GM12878 (cell line): ENCODE measurements around the gene TBC1D8. TPM values are rescaled to one million over a fixed set of nuclear protein-coding genes. Genes with fewer than 3 reads are reported as not detected.

Experiments used
- ATAC-seq: fragments of 200-7000 bp; cut with Tn5 transposase; 3 replicates; pipeline ENCODE4 v1.9.1; 2020; ENCODE audit warnings: mild to moderate bottlenecking, moderate library complexity
- BruUV-seq: library from RNA; stranded (reverse); fragments of 400-500 nt; replicated peaks from 2 replicates; lab custom pipeline; 2021; lab: Mats Ljungman, UMichigan
- CTCF ChIA-PET: fragments of 300-600 bp; sonication (Branson Sonifier 250); formaldehyde crosslinking; extraction: SDS; loops from one replicate; lab custom pipeline; 2021; ENCODE audit warnings: inconsistent platforms; lab: Yijun Ruan, JAX
- POLR2A ChIA-PET: fragments of 350-600 bp; formaldehyde crosslinking; extraction: SDS; loops from one replicate; lab custom pipeline; 2021; ENCODE audit warnings: inconsistent platforms; lab: Charles Lee
- RAD21 ChIA-PET: fragments of 300-600 bp; sonication (Branson Sonifier 250); formaldehyde crosslinking; loops from one replicate; lab custom pipeline; 2023; ENCODE audit warnings: antibody characterized with exemption; ENCODE audit not compliant: unreplicated experiment; lab: Charles Lee
- SMC1A ChIA-PET: fragments of 300-600 bp; sonication (Branson Sonifier 250); formaldehyde crosslinking; loops from one replicate; lab custom pipeline; 2023; ENCODE audit not compliant: unreplicated experiment, uncharacterized antibody; lab: Charles Lee
- DNase-seq: peaks from one replicate; pipeline ENCODE4 v3.0.0-alpha.2; 2011; ENCODE audit warnings: low read depth, low spot score
- FAIRE-seq: peaks from 3 replicates; lab custom pipeline; 2011; peaks lifted over from hg19 to GRCh38; lab: Jason Lieb, UNC
- H2AFZ ChIP-seq: 2 replicates; pipeline ENCODE4 v1.6.0; 2011; ENCODE audit warnings: low read depth, low read length, control low read depth; ENCODE audit not compliant: control insufficient read depth
- H3K27ac ChIP-seq: 2 replicates; pipeline ENCODE4 v1.5.1; 2011; ENCODE audit warnings: control low read depth; ENCODE audit not compliant: control insufficient read depth, insufficient read depth
- H3K27me3 ChIP-seq, 2 experiments: replicated peaks in 1 of 2; 2 replicates each; pipeline versions ENCODE4 v1.6.0 to v1.6.1; 2011; ENCODE audit warnings: low read length in 1 of 2; ENCODE audit not compliant: control insufficient read depth in 2 of 2, insufficient read depth in 2 of 2
- H3K36me3 ChIP-seq, 2 experiments: 2 replicates each; pipeline ENCODE4 v1.5.1; 2011; ENCODE audit warnings: low read length in 1 of 2; ENCODE audit not compliant: control insufficient read depth in 2 of 2, insufficient read depth in 2 of 2
- H3K4me1 ChIP-seq: 2 replicates; pipeline ENCODE4 v1.6.1; 2011; ENCODE audit warnings: mild to moderate bottlenecking, low read length, moderate library complexity, mixed read lengths; ENCODE audit not compliant: control insufficient read depth, insufficient read depth
- H3K4me2 ChIP-seq: 2 replicates; pipeline ENCODE4 v1.6.0; 2011; ENCODE audit warnings: control low read depth; ENCODE audit not compliant: control insufficient read depth, insufficient read depth
- H3K4me3 ChIP-seq: fragments of 200-600 bp; sonication (generic); 2 replicates; pipeline ENCODE4 v1.5.1; 2016
- H3K79me2 ChIP-seq: 2 replicates; pipeline ENCODE4 v1.6.0; 2011; ENCODE audit warnings: low read length; ENCODE audit not compliant: control insufficient read depth, insufficient read depth
- H3K9ac ChIP-seq: 2 replicates; pipeline ENCODE4 v1.8.0; 2011; ENCODE audit warnings: low read length, control low read depth, mixed read lengths; ENCODE audit not compliant: control insufficient read depth, insufficient read depth
- H3K9me3 ChIP-seq: replicated peaks from 3 replicates; pipeline ENCODE4 v1.5.1; 2011; ENCODE audit warnings: mild to moderate bottlenecking, low read length; ENCODE audit not compliant: control insufficient read depth, insufficient read depth
- H4K20me1 ChIP-seq: 2 replicates; pipeline ENCODE4 v1.6.0; 2011; ENCODE audit not compliant: control insufficient read depth, insufficient read depth
- BRCA1 ChIP-seq: IDR thresholded peaks from 2 replicates; pipeline ENCODE4 v1.6.1; 2011; ENCODE audit warnings: low read depth, low read length, improper control_type of control experiment
- CBX3 ChIP-seq: fragments of 200-600 bp; sonication (generic); IDR thresholded peaks from 2 replicates; pipeline ENCODE4 v1.6.1; 2016; ENCODE audit warnings: low read depth, borderline replicate concordance
- CEBPB ChIP-seq, 2 experiments: fragments of 150-350 bp in 1 of 2; IDR thresholded peaks; 2 replicates each; pipeline ENCODE4 v1.6.1; 2012 to 2014; ENCODE audit warnings: low read depth in 2 of 2, low read length in 2 of 2, borderline replicate concordance in 1 of 2, inconsistent platforms in 1 of 2
- EED ChIP-seq: sonication (generic); IDR thresholded peaks from 2 replicates; pipeline ENCODE4 v1.6.1; 2016; ENCODE audit warnings: antibody characterized with exemption, low read depth
- ESRRA ChIP-seq: IDR thresholded peaks from 2 replicates; pipeline ENCODE4 v1.6.1; 2012; ENCODE audit warnings: mild to moderate bottlenecking, low read length, improper control_type of control experiment
- ETV6 ChIP-seq, 2 experiments: fragments of 450-650 bp in 1 of 2; IDR thresholded peaks in 1 of 2; conservative IDR thresholded peaks in 1 of 2; 2 replicates each; pipeline ENCODE4 v1.6.1; 2014; ENCODE audit warnings: antibody characterized with exemption in 1 of 2, borderline replicate concordance in 1 of 2, low read depth in 1 of 2, mild to moderate bottlenecking in 1 of 2, moderate library complexity in 1 of 2
- IRF4 ChIP-seq: IDR thresholded peaks from 2 replicates; pipeline ENCODE4 v1.6.1; 2011; ENCODE audit warnings: low read depth, low read length
- JUND ChIP-seq: IDR thresholded peaks from 2 replicates; pipeline ENCODE4 v1.6.1; 2012; ENCODE audit warnings: low read depth, mild to moderate bottlenecking, low read length, improper control_type of control experiment, moderate library complexity
- MEF2B ChIP-seq: fragments of 450-650 bp; IDR thresholded peaks from 2 replicates; pipeline ENCODE4 v1.6.1; 2018; ENCODE audit warnings: mild to moderate bottlenecking, moderate library complexity; ENCODE audit not compliant: partially characterized antibody, poor library complexity, severe bottlenecking
- MXI1 ChIP-seq: fragments of 150-350 bp; IDR thresholded peaks from 2 replicates; pipeline ENCODE4 v1.6.1; 2011; ENCODE audit warnings: low read depth, mild to moderate bottlenecking, inconsistent platforms, low read length, improper control_type of control experiment
- RAD51 ChIP-seq: fragments of 450-650 bp; IDR thresholded peaks from 2 replicates; pipeline ENCODE4 v1.6.1; 2016; ENCODE audit warnings: moderate library complexity, mild to moderate bottlenecking, inconsistent platforms
- SRF ChIP-seq, 2 experiments: IDR thresholded peaks; 2 replicates each; pipeline ENCODE4 v1.6.1; 2011; ENCODE audit warnings: low read depth in 2 of 2, low read length in 2 of 2, mild to moderate bottlenecking in 1 of 2, moderate library complexity in 1 of 2
- TCF12 ChIP-seq: IDR thresholded peaks from 2 replicates; pipeline ENCODE4 v1.6.1; 2011; ENCODE audit warnings: low read depth, mild to moderate bottlenecking, low read length
- TCF7 ChIP-seq: IDR thresholded peaks from 2 replicates; pipeline ENCODE4 v1.6.1; 2014; ENCODE audit warnings: antibody characterized with exemption, borderline replicate concordance
- WRNIP1 ChIP-seq: IDR thresholded peaks from 2 replicates; pipeline ENCODE4 v1.6.1; 2011; ENCODE audit warnings: low read depth, low read length, improper control_type of control experiment, borderline replicate concordance
- WGBS: methylation state at CpG from one replicate; pipeline ENCODE4 v1.1.6; 2016; ENCODE audit warnings: low lambda C conversion rate; ENCODE audit not compliant: insufficient replicate concordance, insufficient coverage; ENCODE audit errors: missing lambda C conversion rate; 5-methylcytosine and 5-hydroxymethylcytosine counted together
- in situ Hi-C: fragments of 300-500 bp; cut with MboI; formaldehyde crosslinking; loops from 9 replicates; pipeline ENCODE4 v1.14.3; 2018; ENCODE audit warnings: mixed read lengths
- intact Hi-C: fragments of 100-400 bp; cut with micrococcal nuclease; formaldehyde crosslinking; loops from one replicate; pipeline ENCODE4 v1.14.2; 2022; ENCODE audit not compliant: unreplicated experiment
- polyA plus RNA-seq, 11 experiments: library from polyadenylated mRNA; depleted of rRNA in 4 of 11; unstranded in 6 of 11; stranded (reverse) in 5 of 11; fragments of >200 nt; fragmentation: Nextera tagmentation in 4 of 11; fragmentation: Illumina TruSeq in 1 of 11; extraction: Ambion mirVana in 4 of 11; extraction: Trizol in 1 of 11; gene quantifications; 1 replicate in 1 of 11; 2 replicates in 10 of 11; pipeline versions ENCODE4 v1.2.1 to v1.2.3, GENCODE V29; 2011 to 2016; ENCODE audit warnings: inconsistent platforms in 2 of 11, missing spikeins in 2 of 11, low read depth in 1 of 11
- total RNA-seq, 4 experiments: library from RNA; depleted of rRNA in 3 of 4; stranded (reverse); fragments of >200 nt in 3 of 4; fragmentation: Illumina TruSeq in 1 of 4; extraction: Trizol in 1 of 4; gene quantifications; 2 replicates each; pipeline versions ENCODE4 v1.2.1 to v1.2.3, GENCODE V29; 2013 to 2021
- TF ChIP-seq, protein P1 (sequence below): IDR thresholded peaks from 2 replicates; pipeline ENCODE4 v1.6.1; 2011; ENCODE audit warnings: low read depth, mild to moderate bottlenecking, low read length, moderate library complexity, borderline replicate concordance; ENCODE audit errors: extremely low read depth
- TF ChIP-seq, protein P2 (sequence below): fragments of 450-650 bp; IDR thresholded peaks from 2 replicates; pipeline ENCODE4 v1.6.1; 2017; ENCODE audit warnings: borderline replicate concordance
- TF ChIP-seq, protein P3 (sequence below): fragments of 450-650 bp; IDR thresholded peaks from 2 replicates; pipeline ENCODE4 v1.6.1; 2016; ENCODE audit warnings: mild to moderate bottlenecking
- TF ChIP-seq, protein P4 (sequence below): fragments of 450-650 bp; IDR thresholded peaks from 2 replicates; pipeline ENCODE4 v1.6.1; 2014; ENCODE audit warnings: mild to moderate bottlenecking

The TBC1D8 gene
- total and polyA plus RNA-seq, 10 of the 15 experiments (the other 5 are each of a cell fraction or from before 2014, with no cell fraction given): 0.80 to 4.9 (median 4.4) TPM

DNA sequence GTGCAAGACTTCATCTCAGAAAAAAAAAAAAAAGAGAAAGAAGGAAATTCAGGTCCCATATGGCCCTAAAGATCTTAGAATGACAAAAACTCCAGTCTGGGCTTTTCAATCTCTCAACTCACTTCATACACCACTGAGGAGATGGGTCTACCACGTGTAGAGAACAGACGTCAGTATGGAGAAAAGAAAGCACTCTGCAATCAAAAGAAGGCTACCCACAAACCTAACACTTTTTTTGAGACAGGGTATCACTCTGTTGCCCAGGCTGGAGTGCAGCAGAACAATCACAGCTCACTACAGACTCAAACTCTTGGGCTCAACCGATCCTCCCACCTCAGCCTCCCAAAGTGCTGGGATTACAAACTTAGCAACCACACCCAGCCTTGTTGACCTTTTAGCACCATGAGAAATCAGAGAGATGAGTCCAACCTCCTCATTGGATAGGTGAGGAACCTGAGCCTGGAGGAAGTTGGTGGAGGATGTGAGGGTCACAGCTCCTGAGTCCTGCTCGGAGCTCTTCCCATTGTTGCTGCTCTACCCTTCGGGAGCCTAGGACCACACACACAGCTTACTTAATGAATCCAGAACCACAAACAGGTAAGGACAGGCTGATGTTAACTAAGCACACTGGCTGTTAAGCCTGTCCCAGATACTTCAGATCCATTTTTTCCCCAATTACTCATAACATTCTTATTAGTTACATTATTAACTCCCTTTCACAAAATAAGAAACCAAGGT, 23.7 kb downstream of the TBC1D8 start (continued):
- TF ChIP-seq BRCA1 (no peak), TCF12 (no peak), EED (no peak), RAD51 (no peak), MXI1 (no peak)

DNA sequence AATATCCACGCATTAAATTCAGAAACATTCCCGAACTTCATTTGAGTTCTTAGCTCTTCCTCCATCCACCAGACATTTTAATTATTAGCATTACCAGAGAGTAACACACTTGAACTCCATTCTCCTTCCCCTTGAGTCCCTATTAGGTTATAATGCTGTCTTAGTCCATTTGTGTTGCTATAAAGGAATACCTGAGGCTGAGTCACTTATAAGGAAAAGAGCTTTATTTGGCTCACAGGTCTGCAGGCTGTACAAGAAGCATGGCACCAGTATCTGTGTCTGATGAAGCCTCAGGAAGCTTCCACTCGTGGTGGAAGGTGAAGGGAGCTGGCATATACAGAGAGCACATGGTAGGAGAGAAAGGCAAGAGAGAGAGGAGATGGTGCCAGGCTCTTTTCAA, 25.4 kb downstream of the TBC1D8 start:
- Histone ChIP-seq H2AFZ (no peak overlapping the region), H3K4me1 (peaks cover 3% of the 10 kb centered on the region; the same call in 1 of the 2 replicates), H3K4me3 (no peak overlapping the region), H3K36me3 (no peaks in the 10 kb centered on the region), H3K4me2 (no peak overlapping the region), H3K9me3 (no peaks in the 10 kb centered on the region), H3K79me2 (no peaks in the 10 kb centered on the region), H3K27ac (no peak overlapping the region), H4K20me1 (no peaks in the 10 kb centered on the region), H3K27me3 (no peaks in the 10 kb centered on the region), H3K9ac (no peak overlapping the region)
- TF ChIP-seq, protein P1, sequence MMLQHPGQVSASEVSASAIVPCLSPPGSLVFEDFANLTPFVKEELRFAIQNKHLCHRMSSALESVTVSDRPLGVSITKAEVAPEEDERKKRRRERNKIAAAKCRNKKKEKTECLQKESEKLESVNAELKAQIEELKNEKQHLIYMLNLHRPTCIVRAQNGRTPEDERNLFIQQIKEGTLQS: no peak
- TF ChIP-seq ESRRA (no peak), TCF7 (no peak), JUND (no peak), WRNIP1 (no peak), IRF4 (no peak), MEF2B (no peak), SRF (IDR thresholded peaks at IDR 0.05; ENCODE audit: low read depth in 2 of 2, low read length in 2 of 2) (no peak), CBX3 (no peak), ETV6 (conservative IDR thresholded peaks at IDR 0.05 in 1 of 2, IDR thresholded peaks at IDR 0.05 in 1 of 2; ENCODE audit: borderline replicate concordance in 1 of 2, low read depth in 1 of 2) (no peak), CEBPB (IDR thresholded peaks at IDR 0.05; ENCODE audit: borderline replicate concordance in 1 of 2, low read depth in 2 of 2, low read length in 2 of 2) (no peak)
- TF ChIP-seq, protein P2, sequence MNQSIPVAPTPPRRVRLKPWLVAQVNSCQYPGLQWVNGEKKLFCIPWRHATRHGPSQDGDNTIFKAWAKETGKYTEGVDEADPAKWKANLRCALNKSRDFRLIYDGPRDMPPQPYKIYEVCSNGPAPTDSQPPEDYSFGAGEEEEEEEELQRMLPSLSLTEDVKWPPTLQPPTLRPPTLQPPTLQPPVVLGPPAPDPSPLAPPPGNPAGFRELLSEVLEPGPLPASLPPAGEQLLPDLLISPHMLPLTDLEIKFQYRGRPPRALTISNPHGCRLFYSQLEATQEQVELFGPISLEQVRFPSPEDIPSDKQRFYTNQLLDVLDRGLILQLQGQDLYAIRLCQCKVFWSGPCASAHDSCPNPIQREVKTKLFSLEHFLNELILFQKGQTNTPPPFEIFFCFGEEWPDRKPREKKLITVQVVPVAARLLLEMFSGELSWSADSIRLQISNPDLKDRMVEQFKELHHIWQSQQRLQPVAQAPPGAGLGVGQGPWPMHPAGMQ: no peak
- TF ChIP-seq, protein P3, sequence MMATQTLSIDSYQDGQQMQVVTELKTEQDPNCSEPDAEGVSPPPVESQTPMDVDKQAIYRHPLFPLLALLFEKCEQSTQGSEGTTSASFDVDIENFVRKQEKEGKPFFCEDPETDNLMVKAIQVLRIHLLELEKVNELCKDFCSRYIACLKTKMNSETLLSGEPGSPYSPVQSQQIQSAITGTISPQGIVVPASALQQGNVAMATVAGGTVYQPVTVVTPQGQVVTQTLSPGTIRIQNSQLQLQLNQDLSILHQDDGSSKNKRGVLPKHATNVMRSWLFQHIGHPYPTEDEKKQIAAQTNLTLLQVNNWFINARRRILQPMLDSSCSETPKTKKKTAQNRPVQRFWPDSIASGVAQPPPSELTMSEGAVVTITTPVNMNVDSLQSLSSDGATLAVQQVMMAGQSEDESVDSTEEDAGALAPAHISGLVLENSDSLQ: no peak
- TF ChIP-seq, protein P4, sequence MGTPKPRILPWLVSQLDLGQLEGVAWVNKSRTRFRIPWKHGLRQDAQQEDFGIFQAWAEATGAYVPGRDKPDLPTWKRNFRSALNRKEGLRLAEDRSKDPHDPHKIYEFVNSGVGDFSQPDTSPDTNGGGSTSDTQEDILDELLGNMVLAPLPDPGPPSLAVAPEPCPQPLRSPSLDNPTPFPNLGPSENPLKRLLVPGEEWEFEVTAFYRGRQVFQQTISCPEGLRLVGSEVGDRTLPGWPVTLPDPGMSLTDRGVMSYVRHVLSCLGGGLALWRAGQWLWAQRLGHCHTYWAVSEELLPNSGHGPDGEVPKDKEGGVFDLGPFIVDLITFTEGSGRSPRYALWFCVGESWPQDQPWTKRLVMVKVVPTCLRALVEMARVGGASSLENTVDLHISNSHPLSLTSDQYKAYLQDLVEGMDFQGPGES: no peak
- ChIA-PET RAD21 (no interaction called here), POLR2A (no interaction called here), SMC1A (interaction anchor here (0.8 kb wide), 1 partner anchor 63 kb away, joined by 3 read pairs; no protein-coding TSS in a partner anchor), CTCF (interaction anchor here (1.2 to 2.1 kb wide), 2 partner anchors 63 to 113 kb away, joined by 3 to 5 read pairs; no protein-coding TSS in a partner anchor)
- in situ Hi-C loops (no loop called here), intact Hi-C loops (no loop called here)
- WGBS: 56% methylated on average over 3 of the region's 3 CpGs
- ATAC-seq (no peak), FAIRE-seq (no peak), DNase-seq (no peak)
- no TSS peak for BruUV-seq
